Midbrain (tissue), 1 donor: ENCODE measurements around the gene SLC9A8.
A peak's percentile ranks its signal among the peaks of the same experiment; 100 is the strongest.

Experiments used
- DNase-seq: peaks from one replicate; lab custom pipeline; 2025; lab: John Stamatoyannopoulos, UW

Gene SLC9A8

GRCh38 chr20:49813305-49813974, 812 bp downstream of the SLC9A8 start:
- DNase-seq = no peak

GRCh38 chr20:49814057-49814694, 1.5 kb downstream of the SLC9A8 start:
- DNase-seq = no peak

- no peak for DNase-seq
These were observed 6.2 kb downstream of the SLC9A8 start for GRCh38 chr20:49818816-49819215.

GRCh38 chr20:49819702-49820101, 7.1 kb downstream of the SLC9A8 start:
- no peak for DNase-seq

GRCh38 chr20:49821381-49821780, 8.8 kb downstream of the SLC9A8 start:
- DNase-seq = no peak

GRCh38 chr20:49821870-49822331, 9.3 kb downstream of the SLC9A8 start:
- DNase-seq = no peak

GRCh38 chr20:49823152-49823847, 10.7 kb downstream of the SLC9A8 start:
- no peak for DNase-seq

- DNase-seq = no peak
These were observed 11.6 kb downstream of the SLC9A8 start for GRCh38 chr20:49824206-49824605.

- DNase-seq = no peak
These were observed 12.9 kb downstream of the SLC9A8 start for GRCh38 chr20:49825521-49826033.

GRCh38 chr20:49831022-49831769, 18.6 kb downstream of the SLC9A8 start:
- DNase-seq = no peak

- no peak for DNase-seq
These were observed 19.4 kb downstream of the SLC9A8 start for GRCh38 chr20:49831770-49832631.

GRCh38 chr20:49832632-49833327, 20.2 kb downstream of the SLC9A8 start:
- DNase-seq = no peak

GRCh38 chr20:49833483-49833882, 20.9 kb downstream of the SLC9A8 start:
- no peak for DNase-seq

- no peak for DNase-seq
These were observed 22.4 kb downstream of the SLC9A8 start for GRCh38 chr20:49835031-49835430.

- no peak for DNase-seq
These were observed 25.9 kb downstream of the SLC9A8 start for GRCh38 chr20:49838546-49838945.

GRCh38 chr20:49843139-49843538, 30.5 kb downstream of the SLC9A8 start:
- no peak for DNase-seq

GRCh38 chr20:49843770-49844380, 31.2 kb downstream of the SLC9A8 start:
- DNase-seq = no peak

- DNase-seq = no peak
These were observed 32.4 kb downstream of the SLC9A8 start for GRCh38 chr20:49845060-49845459.

GRCh38 chr20:49846206-49846807, 33.7 kb downstream of the SLC9A8 start:
- DNase-seq = peak; percentile 70
